PC-9 (cell line): ENCODE results near the gene OSBPL3.

ENCODE experiments used
- EZH2 ChIP-seq: fragments of 200-600 bp; sonication (generic); IDR thresholded peaks from 2 replicates; pipeline ENCODE4 v1.8.0; 2017; ENCODE audit warnings: antibody characterized with exemption, low read depth
- TF ChIP-seq, protein P1 (sequence below): fragments of 200-600 bp; sonication (generic); conservative IDR thresholded peaks from 2 replicates; pipeline ENCODE4 v1.6.1; 2017; ENCODE audit warnings: mixed run types, antibody characterized with exemption, mild to moderate bottlenecking, moderate library complexity

DNA sequence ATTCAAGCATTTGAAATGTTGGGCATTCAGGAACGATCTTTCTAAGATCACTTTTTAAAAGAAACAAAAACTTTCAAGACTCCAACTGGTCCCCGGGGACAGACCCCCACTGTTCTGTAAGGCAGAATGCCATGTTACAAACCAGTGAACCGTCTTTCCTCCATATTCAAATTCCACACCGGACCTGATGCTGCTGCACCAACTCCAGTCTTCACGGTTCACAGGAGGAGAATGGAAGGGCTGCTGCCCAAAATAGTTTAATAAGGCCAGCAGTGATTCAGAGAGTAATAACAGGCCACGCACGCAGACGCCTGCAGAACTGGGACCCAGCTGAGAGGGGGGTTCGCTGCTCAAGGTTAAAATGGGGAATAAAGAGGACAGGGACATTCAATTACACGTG lies 47.2 kb downstream of the OSBPL3 start:
- TF ChIP-seq, protein P1, sequence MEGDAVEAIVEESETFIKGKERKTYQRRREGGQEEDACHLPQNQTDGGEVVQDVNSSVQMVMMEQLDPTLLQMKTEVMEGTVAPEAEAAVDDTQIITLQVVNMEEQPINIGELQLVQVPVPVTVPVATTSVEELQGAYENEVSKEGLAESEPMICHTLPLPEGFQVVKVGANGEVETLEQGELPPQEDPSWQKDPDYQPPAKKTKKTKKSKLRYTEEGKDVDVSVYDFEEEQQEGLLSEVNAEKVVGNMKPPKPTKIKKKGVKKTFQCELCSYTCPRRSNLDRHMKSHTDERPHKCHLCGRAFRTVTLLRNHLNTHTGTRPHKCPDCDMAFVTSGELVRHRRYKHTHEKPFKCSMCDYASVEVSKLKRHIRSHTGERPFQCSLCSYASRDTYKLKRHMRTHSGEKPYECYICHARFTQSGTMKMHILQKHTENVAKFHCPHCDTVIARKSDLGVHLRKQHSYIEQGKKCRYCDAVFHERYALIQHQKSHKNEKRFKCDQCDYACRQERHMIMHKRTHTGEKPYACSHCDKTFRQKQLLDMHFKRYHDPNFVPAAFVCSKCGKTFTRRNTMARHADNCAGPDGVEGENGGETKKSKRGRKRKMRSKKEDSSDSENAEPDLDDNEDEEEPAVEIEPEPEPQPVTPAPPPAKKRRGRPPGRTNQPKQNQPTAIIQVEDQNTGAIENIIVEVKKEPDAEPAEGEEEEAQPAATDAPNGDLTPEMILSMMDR = no peak
- no peak for TF ChIP-seq EZH2
